Measurements from ENCODE around the gene ST6GALNAC3. TPM values are rescaled to one million over a fixed set of nuclear protein-coding genes. Genes with fewer than 3 reads are reported as not detected.

ST6GALNAC3 gene
- polyA plus RNA-seq, 2 of the 4 experiments (the other 2 are of a cell fraction) = 1.1 to 1.2 TPM

DNA sequence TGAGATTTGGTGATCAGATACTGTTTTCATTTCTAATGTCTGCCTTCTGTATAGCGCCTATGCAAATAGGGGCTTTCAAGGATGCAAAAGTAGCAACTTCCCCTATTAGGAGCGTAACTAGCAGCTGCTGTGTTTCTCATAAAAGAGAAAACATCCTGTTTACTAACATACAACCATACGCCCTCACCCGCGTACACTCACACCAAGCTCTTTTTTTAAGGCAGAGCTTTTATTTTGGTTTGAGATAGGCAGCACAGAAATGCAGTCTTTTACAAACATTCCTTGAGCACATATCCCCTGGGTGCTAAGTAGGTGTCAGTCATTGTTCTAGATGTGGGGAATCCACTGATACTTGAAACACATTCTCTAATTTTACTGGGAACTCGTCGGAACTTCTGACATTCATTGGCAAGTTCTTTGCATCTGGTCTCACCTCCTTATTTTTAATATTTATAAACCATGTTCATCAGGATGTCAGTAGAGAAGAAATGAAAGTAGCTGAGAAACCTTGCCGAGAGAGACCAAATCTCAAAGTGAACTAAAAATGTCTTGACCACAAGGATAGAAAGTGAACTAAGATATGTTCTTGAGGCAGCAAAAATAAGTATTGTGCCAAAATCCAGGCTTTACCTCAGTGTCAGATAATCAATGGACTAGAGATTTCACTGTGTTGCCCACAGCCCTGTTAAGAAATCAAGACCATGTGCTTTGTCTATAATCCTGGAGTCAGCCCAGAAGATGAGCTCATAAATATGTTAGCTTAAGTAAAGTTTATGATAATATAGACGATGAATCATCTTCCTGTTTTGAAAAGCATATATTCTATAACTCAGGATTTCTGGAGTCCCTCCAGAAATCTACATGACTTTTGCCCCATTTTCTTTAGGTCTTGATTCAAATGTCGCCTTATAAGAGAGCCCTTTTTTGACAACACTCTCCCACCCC is 350.9 kb downstream of the ST6GALNAC3 start (continued):
- TF ChIP-seq CHD2 (IDR thresholded peaks at IDR 0.05; ENCODE audit: low read length, partially characterized antibody) = no peak
- no peak for TF ChIP-seq FOSL2 (IDR thresholded peaks at IDR 0.05)
- TF ChIP-seq FOSL2 (CRISPR knock-in tag; IDR thresholded peaks at IDR 0.05) = no peak
- TF ChIP-seq ATOH8 (CRISPR knock-in tag; IDR thresholded peaks at IDR 0.05; ENCODE audit: low read depth) = no peak
- no peak for TF ChIP-seq MYC (IDR thresholded peaks at IDR 0.05; ENCODE audit: borderline replicate concordance, low read length)
- TF ChIP-seq RNF2 (IDR thresholded peaks at IDR 0.05; ENCODE audit: borderline replicate concordance, low read depth) = no peak

DNA sequence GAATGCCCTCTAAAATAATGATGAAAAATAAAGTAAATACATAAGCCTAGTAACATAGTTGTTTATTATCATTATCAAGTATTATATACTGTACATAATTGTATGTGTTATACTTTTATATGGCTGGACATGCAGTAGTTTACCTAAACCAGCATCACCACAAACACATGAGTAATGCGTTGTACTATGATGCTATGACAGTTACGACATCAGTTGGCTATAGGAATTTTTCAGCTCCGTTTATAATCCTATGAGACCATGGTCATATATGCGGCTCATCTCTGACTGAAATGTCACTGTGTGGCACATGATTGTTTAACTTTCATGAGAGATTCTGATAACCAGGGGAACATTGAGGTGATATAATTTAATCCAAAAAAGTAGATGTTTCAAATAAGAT is 352.1 kb downstream of the ST6GALNAC3 start:
- DNase-seq (ENCODE audit: low read depth in 1 of 2, low spot score in 1 of 2) (no peak), FAIRE-seq (no peak), ATAC-seq (no peak)
- Histone ChIP-seq H3K9me3 (no peaks in the 10 kb centered on the region), H3K4me3 (no peak overlapping the region), H3K4me1 (no peaks in the 10 kb centered on the region), H3K27ac (no peak overlapping the region), H3K4me2 (no peak overlapping the region)
- 57% methylated on average over 4 of the region's 4 CpGs for WGBS (ENCODE audit: missing lambda C conversion rate)
- CTCF ChIA-PET = no interaction called here
- POLR2A ChIA-PET = no interaction called here
- TF ChIP-seq ZC3H11A (IDR thresholded peaks at IDR 0.05) = no peak
- no peak for TF ChIP-seq RCOR1 (IDR thresholded peaks at IDR 0.05; ENCODE audit: low read depth, low read length)
- TF ChIP-seq NFE2L2 (conservative IDR thresholded peaks at IDR 0.05; ENCODE audit: low read length) = no peak
- no peak for TF ChIP-seq PHF8 (IDR thresholded peaks at IDR 0.05; ENCODE audit: borderline replicate concordance, low read depth)

DNA sequence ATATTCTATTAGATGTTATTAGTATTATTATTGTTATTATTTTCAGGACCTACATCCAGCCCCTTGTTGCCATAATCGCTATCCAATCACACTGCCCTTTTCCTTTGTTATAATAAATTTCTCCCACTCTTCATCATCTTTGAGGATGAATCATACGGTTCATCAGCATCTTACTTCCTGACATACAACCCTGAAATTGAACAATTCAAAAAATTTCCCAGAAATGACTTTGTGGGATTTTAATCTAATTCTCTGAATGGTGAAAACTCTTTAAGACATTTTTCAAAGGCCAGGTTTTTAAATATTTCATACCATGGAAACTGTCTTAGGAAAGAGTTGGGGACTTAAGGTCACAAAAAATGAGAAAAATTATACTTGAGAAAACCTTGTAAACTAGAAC is 353.5 kb downstream of the ST6GALNAC3 start:
- POLR2A ChIA-PET = no interaction called here
- no peak for TF ChIP-seq HOXA7 (CRISPR knock-in tag; IDR thresholded peaks at IDR 0.05)
- TF ChIP-seq TFCP2L1 (CRISPR knock-in tag; IDR thresholded peaks at IDR 0.05) = no peak
- TF ChIP-seq, protein P1, sequence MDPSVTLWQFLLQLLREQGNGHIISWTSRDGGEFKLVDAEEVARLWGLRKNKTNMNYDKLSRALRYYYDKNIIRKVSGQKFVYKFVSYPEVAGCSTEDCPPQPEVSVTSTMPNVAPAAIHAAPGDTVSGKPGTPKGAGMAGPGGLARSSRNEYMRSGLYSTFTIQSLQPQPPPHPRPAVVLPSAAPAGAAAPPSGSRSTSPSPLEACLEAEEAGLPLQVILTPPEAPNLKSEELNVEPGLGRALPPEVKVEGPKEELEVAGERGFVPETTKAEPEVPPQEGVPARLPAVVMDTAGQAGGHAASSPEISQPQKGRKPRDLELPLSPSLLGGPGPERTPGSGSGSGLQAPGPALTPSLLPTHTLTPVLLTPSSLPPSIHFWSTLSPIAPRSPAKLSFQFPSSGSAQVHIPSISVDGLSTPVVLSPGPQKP (IDR thresholded peaks at IDR 0.05; ENCODE audit: low read depth, low read length) = no peak
- no peak for TF ChIP-seq CHD2 (IDR thresholded peaks at IDR 0.05; ENCODE audit: low read length, partially characterized antibody)
- TF ChIP-seq GATA3 (IDR thresholded peaks at IDR 0.05; ENCODE audit: borderline replicate concordance) = no peak
- no peak for TF ChIP-seq ZC3H11A (IDR thresholded peaks at IDR 0.05)
- no peak for TF ChIP-seq SMC3 (IDR thresholded peaks at IDR 0.05)
- no peak for TF ChIP-seq CBX2 (IDR thresholded peaks at IDR 0.05; ENCODE audit: borderline replicate concordance, low read depth)
- TF ChIP-seq KDM1A (IDR thresholded peaks at IDR 0.05; ENCODE audit: low read depth) = no peak
- no peak for TF ChIP-seq TP53 (CRISPR knock-in tag; IDR thresholded peaks at IDR 0.05)
- TF ChIP-seq JUN (IDR thresholded peaks at IDR 0.05) = no peak

GRCh38 chr1:76430531-76430930 is 356.0 kb downstream of the ST6GALNAC3 start:
- Histone ChIP-seq H3K4me1 (no peaks in the 10 kb centered on the region), H3K4me2 (no peak overlapping the region), H3K27ac (no peak overlapping the region), H3K4me3 (no peak overlapping the region), H3K9me3 (no peaks in the 10 kb centered on the region)
- TF ChIP-seq RARB (CRISPR knock-in tag; IDR thresholded peaks at IDR 0.05) (no peak), E2F6 (IDR thresholded peaks at IDR 0.05; ENCODE audit: borderline replicate concordance, low read depth) (no peak), ZC3H11A (IDR thresholded peaks at IDR 0.05) (no peak), CBX2 (IDR thresholded peaks at IDR 0.05; ENCODE audit: borderline replicate concordance, low read depth) (no peak), CHD4 (IDR thresholded peaks at IDR 0.05; ENCODE audit: borderline replicate concordance) (no peak), RCOR1 (IDR thresholded peaks at IDR 0.05; ENCODE audit: low read depth, low read length) (no peak)
- ChIA-PET CTCF (no interaction called here), POLR2A (no interaction called here)
- ATAC-seq (no peak), DNase-seq (ENCODE audit: low read depth in 1 of 2, low spot score in 1 of 2) (no peak), FAIRE-seq (no peak)
- 17% methylated on average over 3 of the region's 3 CpGs for WGBS (ENCODE audit: missing lambda C conversion rate)

More for the DNA sequence above, 353.5 kb downstream of the ST6GALNAC3 start:
- Histone ChIP-seq H3K9me3 (no peaks in the 10 kb centered on the region), H3K4me1 (no peaks in the 10 kb centered on the region), H3K27ac (no peak overlapping the region), H3K4me3 (no peak overlapping the region), H3K4me2 (no peak overlapping the region)
- CTCF ChIA-PET = no interaction called here
- DNase-seq (ENCODE audit: low read depth in 1 of 2, low spot score in 1 of 2) (no peak), ATAC-seq (no peak), FAIRE-seq (no peak)
- WGBS (ENCODE audit: missing lambda C conversion rate) = 19% methylated on average over 2 of the region's 2 CpGs

Data from A549 (cell line).